Activated CD8-positive, alpha-beta T cell treated with anti-CD3 and anti-CD28 coated beads for 36 hours (primary cell): ENCODE results near the gene SIK3. TPM values are rescaled to one million over a fixed set of nuclear protein-coding genes. Genes with fewer than 3 reads are reported as not detected.
A peak's percentile ranks its signal among the peaks of the same experiment; 100 is the strongest.

Experiments used
- ATAC-seq: fragments of 200-7000 bp; cut with Tn5 transposase; one replicate; pipeline ENCODE4 v1.10.0; 2021; ENCODE audit warnings: mild to moderate bottlenecking, moderate library complexity
- CTCF ChIA-PET: fragments of 350-600 bp; sonication (Branson Sonifier 250); formaldehyde crosslinking; loops from one replicate; lab custom pipeline; 2021; ENCODE audit warnings: antibody characterized with exemption; lab: Charles Lee
- POLR2A ChIA-PET: fragments of 350-600 bp; sonication (Branson Sonifier 250); formaldehyde crosslinking; loops from one replicate; lab custom pipeline; 2021; ENCODE audit warnings: antibody characterized with exemption; lab: Charles Lee
- DNase-seq: peaks from one replicate; pipeline ENCODE4 v3.0.0-alpha.2; 2020
- H3K27ac Mint-ChIP-seq: one replicate; pipeline ENCODE4 v1.8.0; 2021; ENCODE audit warnings: mild to moderate bottlenecking, mixed read lengths
- H3K27me3 Mint-ChIP-seq: one replicate; pipeline ENCODE4 v1.8.0; 2021; ENCODE audit warnings: mixed read lengths
- H3K36me3 Mint-ChIP-seq: one replicate; pipeline ENCODE4 v1.8.0; 2021; ENCODE audit warnings: low read depth, mixed read lengths
- H3K4me1 Mint-ChIP-seq: one replicate; pipeline ENCODE4 v1.8.0; 2021; ENCODE audit warnings: low read depth, mixed read lengths
- H3K4me3 Mint-ChIP-seq: one replicate; pipeline ENCODE4 v1.8.0; 2021; ENCODE audit warnings: mild to moderate bottlenecking, moderate library complexity, mixed read lengths
- H3K9me3 Mint-ChIP-seq: one replicate; pipeline ENCODE4 v1.8.0; 2021; ENCODE audit warnings: mixed read lengths
- intact Hi-C: fragments of 100-400 bp; cut with micrococcal nuclease; formaldehyde crosslinking; loops from one replicate; pipeline ENCODE4 v1.10.0; 2022
- total RNA-seq, 2 experiments: library from RNA; stranded (reverse); gene quantifications; one replicate each; pipeline ENCODE4 v1.2.3, GENCODE V29; 2021
- TF ChIP-seq, protein P1 (sequence below): fragments of 200-600 bp; IDR thresholded peaks from one replicate; pipeline ENCODE4 v1.8.0; 2022; ENCODE audit warnings: antibody characterized with exemption, mild to moderate bottlenecking

The SIK3 gene
- total RNA-seq, 2 experiments from 2014 or later: 18.7 to 24.1 TPM

DNA sequence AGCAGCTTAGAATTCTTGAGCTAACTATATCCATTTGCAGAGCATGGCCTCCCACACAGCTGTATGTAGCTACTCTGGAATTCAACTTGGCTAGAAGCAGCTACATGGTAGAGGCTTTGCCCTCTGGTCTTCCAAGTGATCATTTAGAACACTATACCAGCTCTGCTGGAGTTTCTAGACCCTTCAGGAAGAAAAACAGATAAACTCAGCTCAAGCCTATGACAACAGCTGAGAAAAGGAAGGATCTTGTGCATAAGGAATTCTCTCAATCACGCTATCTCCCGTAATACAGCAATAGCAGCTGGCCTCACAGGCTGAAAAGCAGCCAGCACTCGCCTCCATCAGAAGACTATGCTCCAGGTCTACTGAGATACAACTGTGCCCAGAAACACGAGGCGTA is 210.2 kb downstream of the SIK3 start:
- intact Hi-C loops: no loop called here
- ChIA-PET POLR2A (no interaction called here), CTCF (interaction anchor here (1.2 to 4.9 kb wide), 5 partner anchors 8 to 218 kb away, joined by 3 to 31 read pairs (median 9); no protein-coding TSS in a partner anchor)
- no peaks in the 10 kb centered on the region for H3K9me3 Mint-ChIP-seq
- H3K27ac Mint-ChIP-seq: no peak overlapping the region
- no peaks in the 10 kb centered on the region for H3K27me3 Mint-ChIP-seq
- no peak for ATAC-seq
- H3K36me3 Mint-ChIP-seq: peaks cover 3% of the 10 kb centered on the region
- DNase-seq: no peak
- TF ChIP-seq, protein P1, sequence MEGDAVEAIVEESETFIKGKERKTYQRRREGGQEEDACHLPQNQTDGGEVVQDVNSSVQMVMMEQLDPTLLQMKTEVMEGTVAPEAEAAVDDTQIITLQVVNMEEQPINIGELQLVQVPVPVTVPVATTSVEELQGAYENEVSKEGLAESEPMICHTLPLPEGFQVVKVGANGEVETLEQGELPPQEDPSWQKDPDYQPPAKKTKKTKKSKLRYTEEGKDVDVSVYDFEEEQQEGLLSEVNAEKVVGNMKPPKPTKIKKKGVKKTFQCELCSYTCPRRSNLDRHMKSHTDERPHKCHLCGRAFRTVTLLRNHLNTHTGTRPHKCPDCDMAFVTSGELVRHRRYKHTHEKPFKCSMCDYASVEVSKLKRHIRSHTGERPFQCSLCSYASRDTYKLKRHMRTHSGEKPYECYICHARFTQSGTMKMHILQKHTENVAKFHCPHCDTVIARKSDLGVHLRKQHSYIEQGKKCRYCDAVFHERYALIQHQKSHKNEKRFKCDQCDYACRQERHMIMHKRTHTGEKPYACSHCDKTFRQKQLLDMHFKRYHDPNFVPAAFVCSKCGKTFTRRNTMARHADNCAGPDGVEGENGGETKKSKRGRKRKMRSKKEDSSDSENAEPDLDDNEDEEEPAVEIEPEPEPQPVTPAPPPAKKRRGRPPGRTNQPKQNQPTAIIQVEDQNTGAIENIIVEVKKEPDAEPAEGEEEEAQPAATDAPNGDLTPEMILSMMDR: no peak
- peaks cover 13% of the 10 kb centered on the region for H3K4me1 Mint-ChIP-seq
- H3K4me3 Mint-ChIP-seq: no peak overlapping the region

DNA sequence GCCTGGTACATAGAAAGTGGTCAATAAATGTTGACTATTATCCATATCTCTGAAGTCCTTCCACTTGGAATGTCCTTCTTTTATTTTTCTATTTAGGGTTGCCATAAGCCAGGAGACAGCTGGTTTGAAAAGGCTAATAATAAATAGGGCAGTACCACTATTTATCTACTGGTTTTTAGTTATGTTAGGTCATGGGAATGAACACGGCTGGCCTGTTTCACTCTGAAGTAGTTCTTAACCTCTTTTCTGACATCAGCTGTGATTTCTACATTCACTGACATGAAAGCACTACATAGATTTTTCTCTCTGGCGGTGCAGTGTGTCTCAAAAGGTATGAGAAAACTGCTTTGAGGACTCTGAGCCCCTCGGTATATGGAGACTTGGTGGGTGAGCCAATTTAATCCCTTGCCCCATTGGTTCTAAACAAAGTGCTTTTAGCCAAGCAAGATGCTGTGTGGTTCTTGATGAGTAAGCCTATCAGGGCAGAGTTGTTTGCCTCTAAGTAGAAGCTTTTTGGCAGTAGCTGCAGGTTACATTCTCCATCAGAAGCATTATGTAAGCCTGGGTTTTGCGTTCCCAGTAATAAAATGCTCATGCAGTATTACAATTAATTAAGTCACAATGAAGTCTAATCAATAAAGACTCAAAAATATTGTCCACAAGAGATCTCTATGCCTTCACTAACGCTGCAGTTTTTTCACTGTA is 212.1 kb downstream of the SIK3 start:
- TF ChIP-seq, protein P1: no peak
- H3K36me3 Mint-ChIP-seq: no peaks in the 10 kb centered on the region
- intact Hi-C loops: no loop called here
- ChIA-PET CTCF (interaction anchor here (1.7 to 2.0 kb wide), 2 partner anchors 50 to 220 kb away, joined by 7 to 9 read pairs; no protein-coding TSS in a partner anchor), POLR2A (interaction anchor here (1.0 kb wide), 1 partner anchor 72 kb away, joined by 3 read pairs; no protein-coding TSS in a partner anchor)
- no peaks in the 10 kb centered on the region for H3K27me3 Mint-ChIP-seq
- DNase-seq (no peak), ATAC-seq (no peak)
- no peak overlapping the region for H3K4me3 Mint-ChIP-seq
- H3K27ac Mint-ChIP-seq: no peak overlapping the region
- H3K4me1 Mint-ChIP-seq: peaks cover 21% of the 10 kb centered on the region
- no peaks in the 10 kb centered on the region for H3K9me3 Mint-ChIP-seq

DNA sequence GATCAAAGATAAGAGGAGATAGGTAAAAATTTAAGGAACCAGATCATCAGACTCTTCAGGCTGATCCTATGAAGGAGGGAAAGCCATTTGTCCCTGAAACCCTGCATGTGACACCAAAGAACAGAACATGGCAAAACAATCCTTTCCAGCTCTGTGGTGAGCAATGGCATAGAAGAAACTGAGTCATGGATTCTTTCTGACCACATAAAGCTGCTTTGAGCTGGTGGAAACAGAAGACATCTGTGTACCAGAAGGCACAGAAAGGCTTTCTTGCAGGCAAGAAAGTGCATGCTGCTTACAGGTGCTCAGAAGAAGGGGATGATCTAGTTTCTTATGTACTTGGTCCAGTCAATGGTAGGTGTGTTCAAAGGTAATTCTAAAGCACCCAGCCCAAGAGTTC is 215.8 kb downstream of the SIK3 start:
- no peaks in the 10 kb centered on the region for H3K36me3 Mint-ChIP-seq
- H3K27me3 Mint-ChIP-seq: no peaks in the 10 kb centered on the region
- H3K27ac Mint-ChIP-seq: no peak overlapping the region
- no peaks in the 10 kb centered on the region for H3K9me3 Mint-ChIP-seq
- ATAC-seq (peak; percentile 80), DNase-seq (peak; percentile 12)
- H3K4me1 Mint-ChIP-seq: peaks cover 19% of the 10 kb centered on the region
- TF ChIP-seq, protein P1: no peak
- ChIA-PET CTCF (interaction anchor here (0.9 to 4.7 kb wide), 3 partner anchors 44 to 223 kb away, joined by 3 to 72 read pairs (median 5); no protein-coding TSS in a partner anchor), POLR2A (no interaction called here)
- H3K4me3 Mint-ChIP-seq: no peak overlapping the region
- intact Hi-C loops: loop anchor here (5.0 kb wide), 1 partner anchor 215 kb away; the partner anchor contains the start of gene SIK3

DNA sequence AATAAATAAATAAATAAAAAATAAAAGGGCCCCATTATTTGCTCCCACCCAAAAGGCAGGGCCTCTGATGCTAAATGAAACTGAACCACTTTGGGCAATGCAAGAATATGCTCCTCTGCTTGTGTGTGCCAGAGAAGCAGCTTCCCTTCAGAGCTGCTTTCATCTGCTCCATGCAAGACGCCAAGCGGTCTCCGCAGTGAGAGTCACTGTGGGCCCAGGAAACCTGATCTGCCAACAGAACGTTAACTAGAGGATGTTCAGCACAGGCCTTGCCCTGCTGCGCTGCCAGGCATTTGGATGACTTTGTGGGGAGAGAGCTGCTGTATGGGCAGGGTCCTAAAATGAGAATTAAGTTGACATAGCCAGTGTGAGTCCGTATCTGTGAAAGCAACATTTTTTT is 217.1 kb downstream of the SIK3 start:
- no peak for DNase-seq
- CTCF ChIA-PET: interaction anchor here (0.7 to 4.7 kb wide), 9 partner anchors 8 to 224 kb away, joined by 3 to 72 read pairs (median 9); no protein-coding TSS in a partner anchor
- Mint-ChIP-seq H3K36me3 (no peaks in the 10 kb centered on the region), H3K27ac (peak overlapping the region; percentile 2), H3K4me3 (no peak overlapping the region), H3K27me3 (no peaks in the 10 kb centered on the region), H3K9me3 (no peaks in the 10 kb centered on the region), H3K4me1 (peaks cover 19% of the 10 kb centered on the region)
- ATAC-seq: no peak
- TF ChIP-seq, protein P1: no peak
- POLR2A ChIA-PET: interaction anchor here (1.0 kb wide), 1 partner anchor 28 kb away, joined by 3 read pairs; no protein-coding TSS in a partner anchor
- intact Hi-C loops: loop anchor here (5.0 kb wide), 1 partner anchor 216 kb away; the partner anchor contains the start of gene SIK3
